Activated T-cell treated with anti-CD3 and anti-CD28 coated beads for 4 hours (primary cell): Measurements from ENCODE around the gene AURKAIP1.
"Not testable (repeated sequence)": the region's sequence is repeated elsewhere in the genome, so short reads cannot be mapped to it uniquely, and the experiment has no call there.

ENCODE experiments used
- DNase-seq: peaks from one replicate; pipeline ENCODE4 v3.0.0-alpha.2; 2020

The AURKAIP1 gene

GRCh38 chr1:1406101-1406820 lies 31.3 kb upstream of the AURKAIP1 start:
- DNase-seq, result no peak

GRCh38 chr1:1403653-1404052 lies 28.6 kb upstream of the AURKAIP1 start:
- no peak for DNase-seq

- DNase-seq, result not testable (repeated sequence)
Observed at GRCh38 chr1:1402901-1403392, 27.9 kb upstream of the AURKAIP1 start.

- no peak for DNase-seq
Observed at GRCh38 chr1:1402072-1402900, 27.3 kb upstream of the AURKAIP1 start.

GRCh38 chr1:1401457-1402010 lies 26.5 kb upstream of the AURKAIP1 start:
- no peak for DNase-seq

GRCh38 chr1:1400576-1401456 lies 25.8 kb upstream of the AURKAIP1 start:
- DNase-seq, result no peak

- DNase-seq, result no peak
Observed at GRCh38 chr1:1399872-1400575, 25.0 kb upstream of the AURKAIP1 start.

GRCh38 chr1:1399187-1399871 lies 24.3 kb upstream of the AURKAIP1 start, which contains the start of gene CCNL2:
CCNL2 (minus strand) TSS chr1:1399335; CDS start chr1:1399306, 29 bp downstream.
- DNase-seq, result peak; percentile 98

- DNase-seq, result no peak
Observed at GRCh38 chr1:1398677-1399186, 23.7 kb upstream of the AURKAIP1 start.

GRCh38 chr1:1397839-1398523 lies 23.0 kb upstream of the AURKAIP1 start:
- DNase-seq, result no peak

GRCh38 chr1:1395166-1395565 lies 20.2 kb upstream of the AURKAIP1 start:
- DNase-seq, result no peak

GRCh38 chr1:1394116-1394515 lies 19.1 kb upstream of the AURKAIP1 start:
- no peak for DNase-seq

GRCh38 chr1:1393428-1393827 lies 18.4 kb upstream of the AURKAIP1 start:
- no peak for DNase-seq

- DNase-seq, result no peak
Observed at GRCh38 chr1:1393014-1393413, 18.0 kb upstream of the AURKAIP1 start.

GRCh38 chr1:1391225-1391624 lies 16.2 kb upstream of the AURKAIP1 start:
- no peak for DNase-seq

- DNase-seq, result no peak
Observed at GRCh38 chr1:1390675-1391074, 15.7 kb upstream of the AURKAIP1 start.

GRCh38 chr1:1388078-1388472 lies 13.1 kb upstream of the AURKAIP1 start:
- DNase-seq, result no peak

- DNase-seq, result no peak
Observed at GRCh38 chr1:1387098-1388077, 12.4 kb upstream of the AURKAIP1 start.

- no peak for DNase-seq
Observed at GRCh38 chr1:1385931-1386330, 10.9 kb upstream of the AURKAIP1 start.
